HG03097 (cell line): ENCODE data around the gene C5.
A peak's percentile ranks its signal among the peaks of the same experiment; 100 is the strongest.
"Not testable (repeated sequence)": the region's sequence is repeated elsewhere in the genome, so short reads cannot be mapped to it uniquely, and the experiment has no call there.

ENCODE experiments used
- ATAC-seq: cut with Tn5 transposase; IDR thresholded peaks from one replicate; pipeline ENCODE4 v1.9.1; 2021; ENCODE audit not compliant: unreplicated experiment, low FRiP score

The C5 gene

DNA sequence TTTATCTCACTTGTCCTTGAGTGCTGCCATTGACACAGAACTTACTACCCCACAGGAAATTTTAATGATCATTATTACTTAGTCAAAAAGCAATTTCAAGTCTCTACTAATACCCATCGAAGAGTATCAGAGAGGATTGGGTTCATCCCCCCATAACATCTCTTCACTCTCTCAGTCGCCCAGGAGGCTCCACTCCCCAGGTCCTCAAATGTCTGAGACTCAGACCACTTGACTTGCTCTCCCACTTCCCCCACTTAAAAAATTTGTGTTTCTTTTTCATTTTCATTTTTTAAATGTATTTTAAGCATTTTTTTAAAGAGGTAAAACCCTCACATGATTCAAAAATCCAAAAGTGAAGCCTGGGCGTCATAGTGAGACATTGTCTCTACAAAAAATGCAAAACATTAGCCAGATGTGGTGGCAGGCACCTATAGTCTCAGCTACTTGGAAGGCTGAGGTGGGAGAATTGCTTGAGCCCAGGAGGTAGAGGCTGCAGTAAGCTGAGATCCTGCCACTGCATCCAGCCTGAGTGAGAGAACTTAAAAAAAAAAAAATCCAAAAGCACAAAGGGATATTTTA is 66.7 kb downstream of the C5 start:
- no peak for ATAC-seq

DNA sequence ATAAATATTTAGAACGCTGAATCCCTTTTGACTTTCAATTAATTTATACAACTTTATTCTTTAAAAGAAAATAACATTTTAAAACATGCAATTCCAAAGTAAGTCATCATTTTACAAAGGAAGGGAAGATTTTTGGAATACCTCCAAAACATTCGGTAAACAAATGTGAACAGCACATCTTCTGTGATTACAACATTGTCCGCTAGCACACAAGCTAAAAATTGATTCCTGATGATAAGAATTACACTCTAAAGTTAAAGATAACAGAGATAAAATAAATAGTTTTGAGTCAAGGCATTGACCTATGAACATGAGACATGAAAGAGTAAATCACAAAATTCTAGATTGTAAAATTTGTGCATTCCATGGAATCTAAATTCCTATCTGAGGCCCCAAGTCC is 67.2 kb downstream of the C5 start:
- ATAC-seq: no peak

- ATAC-seq: no peak
Measured at GRCh38 chr9:120980951-120981350, 69.1 kb downstream of the C5 start.

DNA sequence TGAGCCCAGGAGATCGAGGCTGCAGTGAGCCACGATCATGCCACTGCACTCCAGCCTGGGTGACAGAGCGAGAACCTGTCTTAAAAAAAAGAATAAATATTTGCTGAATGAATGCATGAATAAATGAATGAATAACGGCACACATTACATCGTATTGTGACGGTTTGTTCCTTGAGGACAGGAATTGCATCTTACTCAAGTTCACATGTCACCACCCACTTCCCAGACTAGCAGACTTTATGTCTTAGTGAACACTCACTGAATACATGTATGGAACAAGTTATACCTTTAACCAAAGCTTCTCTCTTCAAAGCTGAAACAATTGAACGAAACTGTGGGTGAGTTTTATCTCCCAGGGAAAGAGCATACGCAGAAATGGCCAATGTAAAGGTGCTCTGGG is 70.3 kb downstream of the C5 start:
- ATAC-seq: no peak

GRCh38 chr9:120978987-120979386 is 71.1 kb downstream of the C5 start:
- no peak for ATAC-seq

DNA sequence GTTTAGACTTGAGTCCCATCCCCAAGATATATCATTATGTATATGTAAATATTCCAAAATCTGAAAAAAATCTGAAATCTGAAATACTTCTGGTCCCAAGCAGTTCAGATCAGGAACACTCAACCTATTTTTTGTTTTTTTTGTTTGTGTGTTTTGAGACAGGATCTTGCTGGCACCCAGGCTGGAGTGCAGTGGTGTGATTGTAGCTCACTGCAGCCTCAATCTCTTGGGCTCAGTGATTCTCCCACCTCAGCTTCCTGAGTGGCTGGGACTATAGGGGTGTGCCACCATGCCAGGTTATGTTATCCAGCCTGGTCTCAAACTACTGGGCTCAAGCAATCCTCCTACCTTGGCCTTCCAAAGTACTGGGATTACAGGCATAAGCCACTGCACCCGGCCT is 72.8 kb downstream of the C5 start:
- ATAC-seq: no peak

DNA sequence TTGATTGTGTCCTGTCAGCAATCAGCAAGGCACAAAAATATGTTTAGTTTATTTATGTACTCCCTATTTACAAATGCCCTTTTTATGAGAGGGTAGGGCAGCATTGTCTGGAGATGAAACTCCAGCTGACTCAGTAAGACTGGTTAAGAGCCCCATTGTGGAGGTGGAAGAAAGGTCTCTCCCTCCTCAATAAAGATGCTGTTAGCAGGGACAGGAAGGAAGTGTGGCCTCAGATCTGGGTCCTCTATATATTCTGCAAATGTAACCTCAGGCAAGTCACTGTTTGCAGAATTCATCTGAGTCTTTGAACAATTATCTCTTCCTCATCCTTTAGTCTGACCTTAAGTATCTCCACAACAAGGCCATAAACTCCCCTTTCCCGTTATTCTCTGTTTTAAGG is 75.2 kb downstream of the C5 start:
- no peak for ATAC-seq

DNA sequence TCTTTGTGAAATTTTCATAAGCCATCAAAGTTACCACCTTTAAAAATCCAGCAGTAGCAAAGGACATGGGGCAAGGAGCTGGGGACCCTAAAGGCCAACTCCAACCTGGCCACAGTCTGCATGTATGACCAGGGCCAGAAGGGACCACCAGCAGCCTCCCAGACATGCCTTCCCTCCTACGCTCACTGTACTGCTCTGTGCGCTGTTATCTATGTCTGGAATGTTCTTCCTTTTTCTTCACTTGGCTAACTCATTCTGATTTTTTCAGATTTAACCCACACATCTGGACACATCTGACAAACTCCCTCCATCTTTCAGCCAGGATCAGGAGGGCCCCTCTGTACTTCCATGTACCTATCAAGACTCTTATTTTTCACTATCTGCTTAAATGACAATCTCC is 75.9 kb downstream of the C5 start:
- ATAC-seq: no peak

DNA sequence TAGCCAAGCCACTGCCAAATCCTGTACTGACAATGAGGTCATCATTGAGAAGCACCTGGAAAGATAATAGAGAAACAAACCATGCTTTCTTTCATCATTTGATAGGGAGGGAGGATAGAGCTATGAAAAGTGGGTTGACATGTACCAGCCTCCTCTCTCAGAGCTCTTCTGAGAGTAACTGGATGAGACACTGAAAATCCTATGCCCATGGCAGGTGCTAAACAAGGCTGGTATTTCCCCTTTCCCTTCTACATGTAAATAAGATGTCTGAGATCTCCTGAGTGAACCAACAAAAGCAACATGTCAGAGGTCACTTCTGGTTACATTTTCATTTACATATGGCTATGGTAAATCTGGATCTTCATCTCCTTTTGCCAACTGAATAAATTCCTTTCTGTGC is 78.1 kb downstream of the C5 start:
- ATAC-seq: no peak

GRCh38 chr9:120971471-120971870 is 78.6 kb downstream of the C5 start:
- not testable (repeated sequence) for ATAC-seq

DNA sequence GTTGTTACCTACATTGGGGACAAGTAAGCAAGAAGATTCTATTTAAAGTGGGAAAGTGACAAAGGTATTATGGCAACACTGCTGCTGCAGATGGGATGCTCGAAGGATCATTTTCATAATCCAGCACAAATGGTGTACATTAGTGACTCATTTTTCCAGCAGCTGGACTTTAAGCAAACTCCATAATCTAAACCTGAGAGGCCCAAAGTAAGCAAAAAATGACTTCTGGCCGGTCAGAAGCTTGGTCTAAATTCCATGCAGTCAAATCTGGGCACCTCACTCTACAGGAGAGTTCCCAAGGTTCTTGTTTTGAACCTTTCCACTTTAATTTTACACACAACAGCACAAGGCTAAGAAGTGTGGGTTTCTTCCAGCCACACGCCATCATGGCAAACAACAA is 79.8 kb downstream of the C5 start:
- ATAC-seq: no peak

GRCh38 chr9:120966013-120966369 is 84.1 kb downstream of the C5 start:
- ATAC-seq: no peak

DNA sequence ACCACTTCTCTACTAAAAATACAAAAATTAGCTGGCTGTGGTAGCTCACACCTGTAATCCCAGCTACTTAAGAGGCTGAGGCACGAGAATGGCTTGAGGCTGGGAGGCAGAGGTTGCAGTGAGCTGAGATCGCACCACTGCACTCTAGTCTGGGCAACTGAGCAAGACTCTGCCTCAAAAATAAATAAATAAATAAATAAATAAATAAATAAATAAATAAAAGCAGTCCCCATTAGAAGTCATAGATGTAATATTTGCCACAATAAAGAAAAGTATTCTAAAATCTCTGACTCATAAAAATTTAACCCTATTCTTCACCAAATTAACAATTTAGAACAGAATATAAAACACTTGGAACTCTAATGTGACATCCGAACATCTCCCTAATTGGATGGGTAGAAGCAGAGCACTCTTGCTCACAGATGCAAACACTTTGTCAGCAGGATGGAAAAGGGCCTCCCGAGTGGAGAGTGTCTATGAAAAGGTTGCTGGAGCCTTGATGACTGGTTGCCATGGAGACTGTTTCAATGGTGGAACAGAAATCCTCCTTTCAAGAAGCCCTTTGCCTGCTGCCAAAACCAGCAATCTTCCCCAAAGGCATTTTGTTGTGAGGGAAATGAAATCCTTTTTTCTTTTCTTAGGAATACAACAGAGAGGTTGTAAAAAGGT is 84.6 kb downstream of the C5 start:
- no peak for ATAC-seq

GRCh38 chr9:120961936-120962335 is 88.1 kb downstream of the C5 start:
- no peak for ATAC-seq

GRCh38 chr9:120960001-120960400 is 90.1 kb downstream of the C5 start:
- ATAC-seq: no peak

DNA sequence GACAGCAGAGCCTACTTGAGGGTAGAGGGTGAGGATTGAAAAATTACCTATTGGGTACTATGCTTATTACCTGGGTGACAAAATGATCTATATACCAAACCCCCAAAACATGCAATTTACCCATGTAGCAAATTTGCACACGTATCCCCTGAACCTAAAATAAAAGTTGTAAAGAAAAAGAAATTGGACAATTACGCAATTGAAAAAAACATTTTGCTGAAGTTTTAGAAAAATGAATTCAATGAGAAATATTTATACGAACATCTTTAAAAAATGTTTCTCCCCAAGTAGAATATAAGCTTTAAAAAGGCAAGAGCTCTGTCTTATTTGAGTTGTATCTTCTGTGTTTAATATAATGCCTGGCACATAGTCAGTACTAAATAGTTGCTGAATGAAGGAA is 93.2 kb downstream of the C5 start:
- no peak for ATAC-seq

DNA sequence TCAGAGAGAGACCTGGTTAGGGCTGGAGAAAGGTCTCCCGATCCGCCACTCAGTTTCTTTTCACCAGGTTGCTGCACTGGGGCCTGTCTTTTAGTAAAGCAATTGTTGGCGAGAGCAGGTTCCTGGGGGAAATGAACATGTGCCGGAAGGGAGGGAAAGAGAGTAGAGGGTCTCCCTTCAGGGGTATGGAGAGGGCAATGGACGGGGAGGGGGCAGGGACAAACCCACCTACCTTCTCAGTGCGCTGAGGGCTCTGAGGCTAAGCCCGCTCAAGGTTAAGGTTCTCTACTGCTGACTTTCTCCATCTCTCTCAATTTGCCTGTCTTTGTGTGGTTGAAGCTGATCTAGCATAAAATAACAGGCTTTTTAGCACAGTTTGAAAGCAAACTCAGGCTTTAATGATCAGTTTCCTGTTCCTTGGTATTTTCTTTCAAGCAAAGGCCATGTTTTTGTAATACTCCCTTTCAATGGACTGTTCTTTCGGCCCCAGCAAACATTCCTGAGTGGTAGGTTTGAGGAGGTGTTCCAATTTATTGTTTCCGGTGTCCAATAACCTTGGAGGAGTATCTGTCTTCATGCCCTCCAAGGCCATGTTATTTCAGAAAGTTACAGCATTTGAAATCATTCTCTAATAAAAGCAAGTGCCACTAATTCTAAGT is 98.0 kb downstream of the C5 start:
- ATAC-seq: no peak

GRCh38 chr9:120950421-120951388 is 99.4 kb downstream of the C5 start:
- ATAC-seq: peak; percentile 45

GRCh38 chr9:120949290-120949689 is 100.8 kb downstream of the C5 start:
- no peak for ATAC-seq

GRCh38 chr9:120948824-120949223 is 101.3 kb downstream of the C5 start:
- ATAC-seq: no peak

- ATAC-seq: no peak
Measured at GRCh38 chr9:120947222-120947621, 102.9 kb downstream of the C5 start.
